ENCODE measurements around the gene HES6.
A peak's percentile ranks its signal among the peaks of the same experiment; 100 is the strongest.

Gene HES6

GRCh38 chr2:238237431-238238135, 2.3 kb downstream of the HES6 start:
- Mint-ChIP-seq H3K4me3 (peak overlapping the region; percentile 72), H3K27ac (no peak overlapping the region), H3K27me3 (peaks cover 12% of the 10 kb centered on the region), H3K9me3 (ENCODE audit: low read depth) (no peaks in the 10 kb centered on the region), H3K36me3 (no peaks in the 10 kb centered on the region), H3K4me1 (ENCODE audit: low read depth) (peaks cover 15% of the 10 kb centered on the region)

- Mint-ChIP-seq H3K36me3 (no peaks in the 10 kb centered on the region), H3K27ac (no peak overlapping the region), H3K27me3 (peaks cover 12% of the 10 kb centered on the region), H3K4me3 (no peak overlapping the region), H3K9me3 (ENCODE audit: low read depth) (no peaks in the 10 kb centered on the region), H3K4me1 (ENCODE audit: low read depth) (peaks cover 16% of the 10 kb centered on the region)
Measured at GRCh38 chr2:238236571-238236970, 3.3 kb downstream of the HES6 start.

- Mint-ChIP-seq H3K36me3 (no peaks in the 10 kb centered on the region), H3K9me3 (ENCODE audit: low read depth) (no peaks in the 10 kb centered on the region), H3K27me3 (peaks cover 12% of the 10 kb centered on the region), H3K4me1 (ENCODE audit: low read depth) (peaks cover 18% of the 10 kb centered on the region), H3K27ac (no peak overlapping the region), H3K4me3 (peak overlapping the region; percentile 0)
Measured at GRCh38 chr2:238235856-238236255, 4.0 kb downstream of the HES6 start.

- no peaks in the 10 kb centered on the region for H3K36me3 Mint-ChIP-seq
- H3K27ac Mint-ChIP-seq, result no peak overlapping the region
- H3K4me3 Mint-ChIP-seq, result peak overlapping the region; percentile 73
- H3K4me1 Mint-ChIP-seq (ENCODE audit: low read depth), result peaks cover 23% of the 10 kb centered on the region
- no peaks in the 10 kb centered on the region for H3K9me3 Mint-ChIP-seq (ENCODE audit: low read depth)
- peaks cover 12% of the 10 kb centered on the region for H3K27me3 Mint-ChIP-seq
Measured at GRCh38 chr2:238235331-238235732, 4.5 kb downstream of the HES6 start.

GRCh38 chr2:238233625-238234024, 6.2 kb downstream of the HES6 start:
- Mint-ChIP-seq H3K36me3 (peaks cover 2% of the 10 kb centered on the region), H3K4me3 (peak overlapping the region; percentile 56), H3K27ac (no peak overlapping the region), H3K27me3 (peaks cover 12% of the 10 kb centered on the region), H3K4me1 (ENCODE audit: low read depth) (peaks cover 23% of the 10 kb centered on the region), H3K9me3 (ENCODE audit: low read depth) (no peaks in the 10 kb centered on the region)

GRCh38 chr2:238231809-238232208, 8.0 kb downstream of the HES6 start:
- Mint-ChIP-seq H3K27ac (no peak overlapping the region), H3K4me1 (ENCODE audit: low read depth) (peaks cover 21% of the 10 kb centered on the region), H3K9me3 (ENCODE audit: low read depth) (no peaks in the 10 kb centered on the region), H3K27me3 (peaks cover 10% of the 10 kb centered on the region), H3K4me3 (peak overlapping the region; percentile 93), H3K36me3 (peaks cover 6% of the 10 kb centered on the region)

- peaks cover 10% of the 10 kb centered on the region for H3K27me3 Mint-ChIP-seq
- no peaks in the 10 kb centered on the region for H3K9me3 Mint-ChIP-seq (ENCODE audit: low read depth)
- H3K4me3 Mint-ChIP-seq, result peak overlapping the region; percentile 93
- H3K27ac Mint-ChIP-seq, result peak overlapping the region; percentile 54
- peaks cover 6% of the 10 kb centered on the region for H3K36me3 Mint-ChIP-seq
- H3K4me1 Mint-ChIP-seq (ENCODE audit: low read depth), result peaks cover 21% of the 10 kb centered on the region
Measured at GRCh38 chr2:238231251-238231793, 8.5 kb downstream of the HES6 start.

GRCh38 chr2:238230699-238231098, 9.1 kb downstream of the HES6 start:
- peak overlapping the region; percentile 93 for H3K4me3 Mint-ChIP-seq
- H3K4me1 Mint-ChIP-seq (ENCODE audit: low read depth), result peaks cover 21% of the 10 kb centered on the region
- H3K27me3 Mint-ChIP-seq, result peaks cover 6% of the 10 kb centered on the region

GRCh38 chr2:238228700-238229099, 11.1 kb downstream of the HES6 start:
- no peak overlapping the region for H3K4me3 Mint-ChIP-seq
- H3K9me3 Mint-ChIP-seq (ENCODE audit: low read depth), result no peaks in the 10 kb centered on the region
- peaks cover 8% of the 10 kb centered on the region for H3K36me3 Mint-ChIP-seq
- H3K4me1 Mint-ChIP-seq (ENCODE audit: low read depth), result peaks cover 18% of the 10 kb centered on the region
- H3K27me3 Mint-ChIP-seq, result no peaks in the 10 kb centered on the region
- no peak overlapping the region for H3K27ac Mint-ChIP-seq

More at GRCh38 chr2:238230699-238231098, 9.1 kb downstream of the HES6 start:
- Mint-ChIP-seq H3K27ac (peak overlapping the region; percentile 72), H3K9me3 (ENCODE audit: low read depth) (no peaks in the 10 kb centered on the region), H3K36me3 (peaks cover 6% of the 10 kb centered on the region)

- Mint-ChIP-seq H3K4me1 (ENCODE audit: low read depth) (peaks cover 16% of the 10 kb centered on the region), H3K9me3 (ENCODE audit: low read depth) (no peaks in the 10 kb centered on the region), H3K4me3 (no peak overlapping the region), H3K27me3 (no peaks in the 10 kb centered on the region), H3K27ac (no peak overlapping the region), H3K36me3 (peaks cover 8% of the 10 kb centered on the region)
Measured at GRCh38 chr2:238227587-238228032, 12.2 kb downstream of the HES6 start.

GRCh38 chr2:238226698-238227586, 12.9 kb downstream of the HES6 start:
- H3K27ac Mint-ChIP-seq, result no peak overlapping the region
- no peaks in the 10 kb centered on the region for H3K27me3 Mint-ChIP-seq
- H3K4me3 Mint-ChIP-seq, result no peak overlapping the region
- H3K36me3 Mint-ChIP-seq, result peaks cover 8% of the 10 kb centered on the region
- peaks cover 15% of the 10 kb centered on the region for H3K4me1 Mint-ChIP-seq (ENCODE audit: low read depth)
- H3K9me3 Mint-ChIP-seq (ENCODE audit: low read depth), result no peaks in the 10 kb centered on the region

GRCh38 chr2:238225911-238226697, 13.7 kb downstream of the HES6 start:
- Mint-ChIP-seq H3K27ac (no peak overlapping the region), H3K9me3 (ENCODE audit: low read depth) (no peaks in the 10 kb centered on the region), H3K36me3 (peaks cover 8% of the 10 kb centered on the region), H3K4me3 (no peak overlapping the region), H3K27me3 (no peaks in the 10 kb centered on the region), H3K4me1 (ENCODE audit: low read depth) (peaks cover 9% of the 10 kb centered on the region)

GRCh38 chr2:238225121-238225520, 14.7 kb downstream of the HES6 start:
- Mint-ChIP-seq H3K4me1 (ENCODE audit: low read depth) (peaks cover 3% of the 10 kb centered on the region), H3K36me3 (peaks cover 8% of the 10 kb centered on the region), H3K4me3 (no peak overlapping the region), H3K9me3 (ENCODE audit: low read depth) (no peaks in the 10 kb centered on the region), H3K27me3 (no peaks in the 10 kb centered on the region), H3K27ac (no peak overlapping the region)

GRCh38 chr2:238224356-238225035, 15.3 kb downstream of the HES6 start:
- no peaks in the 10 kb centered on the region for H3K9me3 Mint-ChIP-seq (ENCODE audit: low read depth)
- H3K27me3 Mint-ChIP-seq, result no peaks in the 10 kb centered on the region
- peaks cover 3% of the 10 kb centered on the region for H3K4me1 Mint-ChIP-seq (ENCODE audit: low read depth)
- peaks cover 8% of the 10 kb centered on the region for H3K36me3 Mint-ChIP-seq
- no peak overlapping the region for H3K27ac Mint-ChIP-seq
- no peak overlapping the region for H3K4me3 Mint-ChIP-seq
